HG03439 (cell line): ENCODE measurements around the gene ATP6AP1.

ENCODE experiments used
- ATAC-seq: cut with Tn5 transposase; IDR thresholded peaks from one replicate; pipeline ENCODE4 v1.9.1; 2021; ENCODE audit warnings: mild to moderate bottlenecking, moderate library complexity; ENCODE audit not compliant: unreplicated experiment

The ATP6AP1 gene

GRCh38 chrX:154443992-154444754, 15.7 kb downstream of the ATP6AP1 start, which contains the start of gene FAM50A:
FAM50A (plus strand) TSS chrX:154444141; CDS start chrX:154444236, 95 bp downstream.
- peak; percentile 56 for ATAC-seq

- peak; percentile 13 for ATAC-seq
Measured at GRCh38 chrX:154444755-154445246, 16.3 kb downstream of the ATP6AP1 start.

- ATAC-seq: no peak
Measured at GRCh38 chrX:154445776-154446175, 17.3 kb downstream of the ATP6AP1 start.

- no peak for ATAC-seq
Measured at GRCh38 chrX:154446430-154446829, 18.0 kb downstream of the ATP6AP1 start.

GRCh38 chrX:154448484-154448883, 20.0 kb downstream of the ATP6AP1 start:
- no peak for ATAC-seq

- ATAC-seq: no peak
Measured at GRCh38 chrX:154449618-154450017, 21.1 kb downstream of the ATP6AP1 start.

- ATAC-seq: no peak
Measured at GRCh38 chrX:154450312-154450711, 21.8 kb downstream of the ATP6AP1 start.

- no peak for ATAC-seq
Measured at GRCh38 chrX:154452823-154453222, 24.3 kb downstream of the ATP6AP1 start.

- ATAC-seq: peak; percentile 57
Measured at GRCh38 chrX:154457491-154458115, 29.1 kb downstream of the ATP6AP1 start.

GRCh38 chrX:154458116-154458953, 29.9 kb downstream of the ATP6AP1 start, which contains the start of gene PLXNA3:
PLXNA3 (plus strand) TSS chrX:154458281; CDS start chrX:154460184, 1,903 bp downstream.
- peak; percentile 69 for ATAC-seq

- ATAC-seq: no peak
Measured at GRCh38 chrX:154458954-154459778, 30.7 kb downstream of the ATP6AP1 start.

- ATAC-seq: no peak
Measured at GRCh38 chrX:154459832-154460231, 31.4 kb downstream of the ATP6AP1 start.

- ATAC-seq: no peak
Measured at GRCh38 chrX:154460326-154460725, 31.8 kb downstream of the ATP6AP1 start.

- no peak for ATAC-seq
Measured at GRCh38 chrX:154462396-154462795, 33.9 kb downstream of the ATP6AP1 start.

GRCh38 chrX:154463611-154464220, 35.2 kb downstream of the ATP6AP1 start:
- ATAC-seq: no peak

- ATAC-seq: no peak
Measured at GRCh38 chrX:154464806-154465365, 36.4 kb downstream of the ATP6AP1 start.

- no peak for ATAC-seq
Measured at GRCh38 chrX:154465601-154466000, 37.1 kb downstream of the ATP6AP1 start.

- ATAC-seq: no peak
Measured at GRCh38 chrX:154466036-154466435, 37.6 kb downstream of the ATP6AP1 start.

- ATAC-seq: no peak
Measured at GRCh38 chrX:154466907-154467306, 38.4 kb downstream of the ATP6AP1 start.
